HG02938 (cell line): Measurements from ENCODE around the gene RSRC1.
"Not testable (repeated sequence)": the region's sequence is repeated elsewhere in the genome, so short reads cannot be mapped to it uniquely, and the experiment has no call there.

Source experiments
- ATAC-seq: cut with Tn5 transposase; IDR thresholded peaks from one replicate; pipeline ENCODE4 v1.9.1; 2021; ENCODE audit warnings: mild to moderate bottlenecking, moderate library complexity; ENCODE audit not compliant: unreplicated experiment

Gene RSRC1

GRCh38 chr3:158506456-158506855 lies 396.6 kb downstream of the RSRC1 start:
- ATAC-seq, result no peak

GRCh38 chr3:158508481-158508880 lies 398.6 kb downstream of the RSRC1 start:
- ATAC-seq, result no peak

GRCh38 chr3:158509891-158510290 lies 400.0 kb downstream of the RSRC1 start:
- ATAC-seq, result no peak

- ATAC-seq, result not testable (repeated sequence)
These were observed 406.8 kb downstream of the RSRC1 start for GRCh38 chr3:158516729-158517128.

GRCh38 chr3:158519776-158520175 lies 409.9 kb downstream of the RSRC1 start:
- no peak for ATAC-seq

- ATAC-seq, result no peak
These were observed 410.5 kb downstream of the RSRC1 start for GRCh38 chr3:158520433-158520832.

GRCh38 chr3:158522221-158523136 lies 412.6 kb downstream of the RSRC1 start:
- ATAC-seq, result no peak

GRCh38 chr3:158528076-158528674 lies 418.3 kb downstream of the RSRC1 start:
- no peak for ATAC-seq

GRCh38 chr3:158531334-158531733 lies 421.4 kb downstream of the RSRC1 start:
- no peak for ATAC-seq

GRCh38 chr3:158532099-158532734 lies 422.3 kb downstream of the RSRC1 start:
- ATAC-seq, result peak; percentile 53

- no peak for ATAC-seq
These were observed 426.0 kb downstream of the RSRC1 start for GRCh38 chr3:158535918-158536317.

GRCh38 chr3:158539414-158540014 lies 429.6 kb downstream of the RSRC1 start:
- ATAC-seq, result peak; percentile 75

- no peak for ATAC-seq
These were observed 430.2 kb downstream of the RSRC1 start for GRCh38 chr3:158540066-158540465.

GRCh38 chr3:158548691-158549090 lies 438.8 kb downstream of the RSRC1 start:
- no peak for ATAC-seq

GRCh38 chr3:158549938-158550337 lies 440.0 kb downstream of the RSRC1 start:
- not testable (repeated sequence) for ATAC-seq

- ATAC-seq, result no peak
These were observed 442.2 kb downstream of the RSRC1 start for GRCh38 chr3:158552124-158552523.

GRCh38 chr3:158559504-158559903 lies 449.6 kb downstream of the RSRC1 start:
- ATAC-seq, result no peak

GRCh38 chr3:158560979-158561378 lies 451.1 kb downstream of the RSRC1 start:
- no peak for ATAC-seq

GRCh38 chr3:158562674-158563073 lies 452.8 kb downstream of the RSRC1 start:
- no peak for ATAC-seq

- ATAC-seq, result no peak
These were observed 453.2 kb downstream of the RSRC1 start for GRCh38 chr3:158563076-158563475.

GRCh38 chr3:158565076-158565475 lies 455.2 kb downstream of the RSRC1 start:
- no peak for ATAC-seq
